DMS53 treated with DMSO at 0.1 percent for 48 hours (cell line): ENCODE results near the gene EIF2B2.
"Not testable (repeated sequence)": the region's sequence is repeated elsewhere in the genome, so short reads cannot be mapped to it uniquely, and the experiment has no call there.

Source experiments
- DNase-seq: peaks from one replicate; lab custom pipeline; 2025; ENCODE audit not compliant: unreplicated experiment; lab: John Stamatoyannopoulos, UW

EIF2B2 gene

DNA sequence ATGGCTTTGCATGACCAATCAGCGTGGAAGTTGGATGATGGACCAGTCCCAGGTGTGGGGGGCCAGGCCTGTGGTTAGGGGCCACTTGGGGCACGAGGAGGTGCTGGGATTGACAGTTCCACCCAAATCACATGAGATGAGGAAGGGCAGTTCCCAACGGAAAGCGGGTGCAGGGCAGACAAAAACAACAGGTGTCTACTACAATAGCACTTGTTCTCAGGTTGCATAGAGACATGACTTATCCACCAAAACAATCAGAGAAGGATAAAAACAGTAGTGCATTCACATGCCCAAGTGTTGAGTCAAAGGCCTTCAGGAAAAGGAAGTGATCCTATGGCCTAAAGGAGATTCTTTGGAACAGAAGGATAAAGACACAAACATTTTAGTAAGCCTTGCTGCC, 14.6 kb upstream of the EIF2B2 start:
- DNase-seq, result no peak

DNA sequence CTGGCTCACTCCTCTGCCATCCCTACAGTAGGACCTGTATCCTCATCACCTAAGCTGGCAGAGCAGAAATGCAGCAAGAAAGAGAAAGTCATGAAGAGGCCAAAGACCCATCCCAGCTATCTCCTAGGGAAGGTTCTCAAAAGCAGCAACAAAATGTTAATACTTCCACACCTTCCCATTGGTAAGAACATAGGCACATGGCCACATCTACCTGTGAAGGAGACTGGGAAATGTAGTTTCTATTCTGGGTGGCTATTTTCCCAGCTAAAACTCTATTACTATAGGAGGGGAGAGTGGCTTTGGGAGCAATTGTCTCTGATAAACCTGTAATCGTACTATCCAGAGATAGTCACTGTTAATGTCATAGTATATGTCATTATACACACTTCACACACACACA, 13.7 kb upstream of the EIF2B2 start:
- DNase-seq, result no peak

DNA sequence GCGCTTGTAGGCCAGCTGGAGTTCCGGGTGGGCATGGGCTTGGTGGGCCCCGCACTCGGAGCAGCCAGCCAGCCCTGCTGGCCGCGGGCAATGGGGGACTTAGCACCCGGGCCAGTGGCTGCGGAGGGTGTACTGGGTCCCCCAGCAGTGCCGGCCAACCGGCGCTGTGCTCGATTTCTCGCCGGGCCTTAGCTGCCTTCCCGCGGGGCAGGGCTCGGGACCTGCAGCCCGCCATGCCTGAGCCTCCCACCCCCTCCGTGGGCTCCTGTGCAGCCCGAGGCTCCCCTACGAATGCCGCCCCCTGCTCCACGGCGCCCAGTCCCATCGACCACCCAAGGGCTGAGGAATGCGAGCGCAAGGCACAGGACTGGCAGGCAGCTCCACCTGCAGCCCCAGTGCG, 8.5 kb upstream of the EIF2B2 start:
- DNase-seq, result not testable (repeated sequence)

DNA sequence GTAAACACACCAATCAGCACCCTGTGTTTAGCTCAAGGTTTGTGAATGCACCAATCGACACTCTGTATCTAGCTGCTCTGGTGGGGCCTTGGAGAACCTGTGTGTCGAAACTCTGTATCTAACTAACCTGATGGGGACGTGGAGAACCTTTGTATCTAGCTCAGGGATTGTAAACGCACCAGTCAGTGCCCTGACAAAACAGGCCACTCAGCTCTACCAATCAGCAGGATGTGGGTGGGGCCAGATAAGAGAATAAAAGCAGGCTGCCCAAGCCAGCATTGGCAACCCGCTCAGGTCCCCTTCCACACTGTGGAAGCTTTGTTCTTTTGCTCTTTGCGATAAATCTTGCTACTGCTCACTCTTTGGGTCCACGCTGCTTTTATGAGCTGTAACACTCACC, 6.9 kb upstream of the EIF2B2 start:
- DNase-seq, result not testable (repeated sequence)

DNA sequence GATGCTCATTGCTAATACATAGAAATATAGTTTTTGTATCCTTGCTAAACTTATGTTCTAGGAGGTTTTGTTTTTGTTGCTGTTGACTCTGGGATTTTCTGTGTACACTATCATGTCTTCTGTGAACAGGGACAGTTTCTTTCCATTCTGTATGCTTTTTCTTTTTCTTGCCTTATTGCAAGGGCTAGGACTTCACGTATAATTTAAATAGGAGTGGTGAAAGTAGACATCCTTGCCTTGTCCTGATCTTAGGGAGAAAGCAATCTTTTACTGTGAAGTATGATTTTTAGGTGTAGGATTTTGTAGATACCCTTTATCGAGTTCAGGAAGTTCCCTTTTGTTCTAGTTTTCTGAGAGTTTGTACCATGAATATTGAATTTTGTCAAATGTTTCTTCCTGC, 1.5 kb upstream of the EIF2B2 start:
- no peak for DNase-seq

DNA sequence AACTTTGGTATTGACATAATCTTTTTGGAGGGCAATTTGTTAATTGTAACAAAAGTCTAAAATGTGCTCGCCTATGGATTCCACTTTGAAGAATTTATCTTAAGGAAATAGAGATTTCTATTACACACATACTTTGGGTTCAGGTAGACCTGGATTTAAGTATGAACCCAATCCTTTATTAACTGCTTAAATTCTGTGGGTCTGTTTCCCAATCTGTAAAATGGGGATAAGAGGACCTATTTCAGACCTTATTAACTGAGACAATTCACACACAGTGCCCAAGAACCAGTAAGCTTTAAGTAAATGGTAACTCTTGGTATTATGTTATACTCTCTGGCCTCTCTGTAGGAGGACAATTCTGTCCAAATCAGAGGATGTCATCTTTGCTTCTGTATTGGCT, 822 bp upstream of the EIF2B2 start:
- no peak for DNase-seq

DNA sequence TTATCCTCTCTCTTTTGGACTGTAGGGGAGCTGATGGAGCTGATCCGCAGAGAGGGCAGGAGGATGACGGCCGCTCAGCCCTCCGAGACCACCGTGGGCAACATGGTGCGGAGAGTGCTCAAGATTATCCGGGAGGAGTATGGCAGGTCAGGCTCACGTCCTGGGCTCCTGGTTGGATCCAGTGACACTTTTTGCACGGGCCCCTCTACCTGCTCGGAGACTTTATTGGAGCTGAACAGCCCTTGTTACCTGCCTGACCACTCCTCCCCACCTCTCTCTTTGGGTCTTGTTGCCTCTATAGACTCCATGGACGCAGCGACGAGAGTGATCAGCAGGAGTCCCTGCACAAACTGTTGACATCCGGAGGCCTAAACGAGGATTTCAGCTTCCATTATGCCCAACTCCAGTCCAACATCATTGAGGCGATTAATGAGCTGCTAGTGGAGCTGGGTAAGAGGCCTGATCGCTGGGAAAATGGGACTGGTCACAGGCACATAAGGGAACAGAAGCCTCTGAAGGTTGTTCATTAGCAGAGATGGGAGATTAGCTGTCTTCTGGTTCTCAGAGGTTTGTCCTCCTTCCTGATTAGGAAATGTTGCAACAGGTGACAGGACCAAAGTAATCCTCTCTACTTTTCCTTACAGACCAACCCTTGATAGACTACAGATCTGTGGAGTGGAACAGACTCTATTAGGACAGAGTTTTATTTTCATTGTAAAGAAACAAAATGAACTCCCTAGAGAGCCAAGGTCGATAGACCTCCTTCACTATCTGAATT, 718 bp downstream of the EIF2B2 start:
- DNase-seq, result no peak

DNA sequence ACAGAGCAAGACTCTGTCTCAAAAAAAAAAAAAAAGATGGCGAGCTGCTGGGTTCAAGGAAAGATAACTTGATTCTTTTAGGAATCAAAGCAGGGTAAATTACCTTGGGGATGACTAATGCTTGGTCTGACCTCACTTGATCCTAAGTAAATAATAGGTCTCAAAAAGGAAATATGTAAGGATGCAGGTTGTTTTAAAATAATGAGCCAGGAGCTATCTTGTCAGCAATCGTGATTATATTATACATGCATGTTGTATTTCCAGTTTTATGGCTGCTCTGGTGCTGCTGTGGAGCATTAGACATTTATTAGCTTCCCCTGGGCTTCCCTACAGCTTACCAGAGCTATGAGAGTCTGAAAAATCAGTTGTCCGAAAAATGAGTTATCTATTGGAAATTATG, 2.6 kb downstream of the EIF2B2 start:
- no peak for DNase-seq

DNA sequence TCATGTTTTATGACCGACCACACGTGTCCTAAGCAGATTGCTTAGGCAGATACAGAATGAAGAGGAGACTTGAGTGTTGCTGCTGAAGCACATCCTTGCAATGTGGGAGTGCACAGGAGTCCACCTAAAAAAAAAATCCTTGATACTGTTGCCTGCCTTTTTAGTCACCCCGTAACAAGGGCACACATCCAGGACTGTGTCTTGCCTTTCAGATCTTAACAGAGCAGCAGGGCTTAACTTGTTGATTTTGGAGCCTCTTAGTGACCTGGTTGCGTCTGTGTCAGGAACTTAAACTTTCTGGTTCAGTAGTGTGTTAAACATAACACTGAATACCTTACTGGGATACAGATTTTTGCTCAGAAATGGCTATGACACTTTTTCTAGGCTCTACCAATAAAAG, 6.5 kb downstream of the EIF2B2 start:
- no peak for DNase-seq

DNA sequence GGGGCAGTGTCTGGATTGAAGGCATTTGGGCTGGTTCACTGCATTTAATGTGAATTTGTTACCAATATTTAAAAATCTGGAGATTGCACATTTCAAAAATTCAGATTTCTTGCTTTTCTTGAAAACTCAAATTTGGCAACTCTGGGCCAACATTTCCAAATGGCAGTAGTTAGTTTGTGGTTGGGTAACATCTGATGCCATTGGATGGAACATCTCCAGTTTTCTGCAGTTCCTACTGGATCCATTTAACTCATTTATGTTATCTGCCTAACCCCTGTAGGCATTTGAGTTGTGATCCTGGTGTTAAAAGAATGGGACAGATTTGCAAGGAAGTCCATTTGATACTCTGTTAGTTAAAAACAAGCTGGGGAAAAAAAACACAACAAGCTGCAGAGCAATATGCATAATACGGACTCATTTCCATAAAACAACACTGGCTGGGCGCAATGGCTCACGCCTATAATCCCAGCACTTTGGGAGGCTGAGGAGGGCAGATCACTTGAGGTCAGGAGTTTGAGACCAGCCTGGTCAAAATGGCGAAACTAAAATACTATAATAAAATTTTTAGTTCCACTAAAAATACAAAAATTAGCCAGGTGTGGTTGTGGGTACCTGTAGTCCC, 7.9 kb downstream of the EIF2B2 start:
- no peak for DNase-seq

DNA sequence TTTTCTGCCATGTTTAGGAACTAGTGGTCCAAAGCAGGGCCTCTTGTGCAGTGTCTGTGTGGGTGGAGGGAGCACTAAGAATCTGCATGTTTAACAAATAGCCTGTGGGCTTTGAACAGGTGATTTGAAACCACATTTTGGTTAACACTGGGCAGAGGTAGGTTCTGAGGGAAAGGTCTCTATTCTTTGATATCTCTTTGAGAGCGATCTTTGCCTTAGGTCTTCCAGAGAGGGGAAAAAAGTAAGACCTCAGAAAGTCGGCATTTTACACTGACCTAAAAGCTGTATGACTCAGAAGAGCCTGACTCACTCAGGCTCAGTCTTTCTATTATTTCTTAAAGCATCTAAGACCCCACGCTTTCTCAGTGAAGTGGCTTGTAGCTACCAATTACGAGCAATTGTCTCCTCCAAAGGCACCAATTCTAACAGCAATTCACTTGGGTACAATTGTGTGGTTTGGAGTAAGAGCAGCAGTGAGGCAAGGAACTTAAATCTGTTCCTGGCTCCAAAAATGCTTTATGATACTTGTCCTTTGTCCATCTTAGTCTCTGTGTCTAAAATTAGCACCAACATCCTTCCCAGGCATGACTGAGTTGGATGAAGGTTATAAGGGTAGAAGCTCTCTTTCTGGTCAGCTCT, 8.8 kb downstream of the EIF2B2 start:
- no peak for DNase-seq

DNA sequence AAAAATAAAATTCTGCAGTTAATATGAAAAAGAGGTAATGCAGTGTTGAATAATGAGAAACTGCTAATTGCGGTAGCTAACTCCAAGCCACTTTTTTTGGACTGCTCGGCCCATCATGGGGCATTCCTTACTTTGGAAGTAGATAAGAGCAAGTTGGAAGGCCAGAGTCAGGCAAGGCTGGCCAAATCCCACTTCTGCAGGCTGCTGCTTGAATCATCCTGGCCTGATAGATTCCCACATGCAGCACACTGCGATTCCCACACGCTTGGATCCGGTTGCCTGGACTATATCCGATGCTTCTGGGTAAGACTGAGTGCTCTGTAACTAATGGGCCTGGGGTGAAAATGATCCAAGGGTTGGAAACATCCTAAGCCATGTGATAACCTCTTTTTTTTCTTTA, 10.6 kb downstream of the EIF2B2 start:
- no peak for DNase-seq

DNA sequence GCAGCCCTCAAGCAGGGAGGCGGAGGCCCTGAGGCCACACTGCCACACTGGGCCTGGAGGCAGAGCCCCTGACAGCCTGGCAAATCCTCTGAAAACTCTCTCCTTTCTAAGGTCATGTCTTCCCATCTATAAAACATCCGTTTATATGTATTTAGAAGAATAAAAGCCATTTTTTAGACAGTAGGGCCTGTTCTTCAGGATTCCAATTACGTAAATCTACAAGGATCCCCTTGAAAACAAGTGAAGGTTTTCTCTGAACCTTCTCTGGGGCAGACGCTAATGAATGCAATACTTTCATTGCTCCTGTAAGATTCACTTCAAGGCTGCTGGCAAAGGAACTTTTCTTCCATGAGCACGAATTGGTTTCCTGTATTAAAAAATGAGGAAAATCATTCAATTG, 12.8 kb downstream of the EIF2B2 start:
- no peak for DNase-seq

DNA sequence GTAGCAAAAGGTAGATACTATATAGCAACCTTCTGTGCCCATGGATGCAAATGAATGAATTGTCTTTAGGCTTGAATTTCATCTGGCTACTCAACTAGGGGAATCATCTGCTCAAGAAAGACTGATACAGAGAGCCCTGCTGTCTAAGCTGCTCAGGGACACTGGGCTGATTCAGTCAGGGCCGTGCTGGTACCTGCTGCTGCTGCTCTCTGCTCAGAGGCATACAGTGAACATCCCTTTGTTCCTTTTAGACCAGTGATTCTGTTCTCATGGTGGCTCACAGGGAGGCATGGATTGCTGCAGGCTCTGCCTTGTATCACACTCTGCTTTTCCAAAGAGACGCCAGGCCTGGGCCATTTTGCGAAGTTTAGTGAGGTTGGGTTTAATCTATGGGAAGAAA, 14.1 kb downstream of the EIF2B2 start:
- no peak for DNase-seq

DNA sequence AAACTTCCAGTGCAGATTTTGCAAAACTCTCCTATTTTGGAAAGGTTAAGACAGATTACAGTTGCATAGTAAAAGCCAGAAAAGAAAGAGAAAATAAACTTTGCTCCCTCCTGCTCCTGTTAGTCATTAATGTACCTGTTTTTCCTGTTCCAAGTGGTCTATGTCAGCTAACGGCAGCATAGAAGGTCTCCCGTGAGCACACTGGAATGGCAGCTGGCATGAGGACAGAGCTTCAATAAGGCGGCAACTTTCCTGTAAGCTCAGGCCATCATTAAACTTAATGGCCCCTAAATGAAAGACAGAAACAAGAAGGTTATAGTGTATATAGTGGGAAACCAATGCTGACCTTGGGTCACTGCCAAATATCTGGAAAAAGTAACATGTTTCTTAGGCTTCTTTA, 16.0 kb downstream of the EIF2B2 start:
- DNase-seq, result no peak

DNA sequence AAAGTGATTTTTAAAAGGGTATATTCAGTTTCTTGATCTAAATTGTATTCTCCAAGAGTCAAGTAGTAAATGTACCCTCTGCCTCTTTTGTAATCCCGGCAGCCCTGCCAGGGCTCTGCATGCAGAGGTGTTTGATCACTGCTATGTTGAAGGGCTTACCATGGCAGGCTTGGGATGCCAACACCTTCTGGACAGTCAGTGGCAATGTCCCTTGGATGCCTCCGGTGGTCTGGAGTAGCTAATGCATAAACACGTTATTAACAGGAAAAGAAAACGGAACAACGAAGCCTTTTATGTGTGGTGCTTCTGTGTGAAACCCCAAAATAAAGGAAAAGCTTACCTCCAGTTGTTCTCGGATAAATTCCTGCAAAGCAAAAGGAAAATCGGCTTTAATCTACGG, 19.9 kb downstream of the EIF2B2 start:
- DNase-seq, result no peak

DNA sequence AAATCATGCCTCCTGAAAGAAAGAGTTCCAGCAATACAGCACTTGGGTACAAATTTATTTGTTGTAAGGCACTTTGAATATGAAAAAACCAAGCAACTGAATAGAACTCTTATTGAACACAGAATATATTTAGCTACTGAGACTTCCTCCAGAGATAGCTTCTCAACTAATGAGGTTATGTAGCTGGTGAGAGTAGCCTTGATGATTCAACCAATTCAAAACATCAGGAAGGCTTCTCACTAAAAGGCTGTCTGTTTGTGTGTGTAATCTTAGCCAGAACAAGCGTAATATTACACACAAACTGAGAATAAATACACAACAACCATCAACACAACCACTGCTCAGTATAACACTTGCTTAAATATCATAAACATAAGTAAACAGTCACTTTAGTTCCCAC, 20.4 kb downstream of the EIF2B2 start:
- DNase-seq, result no peak

DNA sequence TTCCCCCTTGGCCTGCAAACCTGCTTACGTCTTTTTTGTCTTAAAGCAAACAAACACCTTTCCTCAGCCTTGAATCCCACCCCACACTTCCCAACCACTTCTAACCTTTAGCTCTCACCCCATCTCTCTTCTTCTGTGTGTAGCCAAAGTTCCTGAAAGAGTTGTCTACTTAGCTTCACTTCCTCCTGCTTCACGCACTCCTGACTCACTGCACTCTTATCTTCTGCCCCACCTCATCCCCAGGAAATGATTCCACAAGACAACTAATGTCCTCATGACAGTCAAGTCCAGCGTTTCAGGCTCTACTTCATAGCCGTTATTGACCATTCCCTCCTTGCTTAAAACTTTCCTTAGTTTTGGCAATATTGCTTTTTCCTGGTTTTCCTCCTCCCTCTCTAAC, 22.4 kb downstream of the EIF2B2 start:
- no peak for DNase-seq

DNA sequence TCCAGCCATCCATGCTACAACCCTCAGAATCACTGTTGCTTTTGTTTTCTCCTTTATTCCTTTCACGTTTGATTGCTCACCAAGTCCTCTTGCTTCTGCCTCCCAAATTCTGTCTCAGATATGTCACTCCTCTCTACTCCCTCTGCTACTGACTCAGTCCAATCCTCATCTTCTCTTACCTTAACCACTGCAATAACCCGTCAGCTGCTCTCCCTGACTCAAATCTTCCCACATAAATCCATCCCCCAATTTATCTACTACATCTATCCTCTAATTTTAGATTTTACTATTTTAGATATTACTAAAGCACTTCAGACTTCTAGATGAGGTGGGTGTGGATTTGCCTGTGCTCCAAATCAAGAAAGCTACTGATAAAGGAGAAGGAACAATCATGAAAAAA, 23.2 kb downstream of the EIF2B2 start:
- no peak for DNase-seq

DNA sequence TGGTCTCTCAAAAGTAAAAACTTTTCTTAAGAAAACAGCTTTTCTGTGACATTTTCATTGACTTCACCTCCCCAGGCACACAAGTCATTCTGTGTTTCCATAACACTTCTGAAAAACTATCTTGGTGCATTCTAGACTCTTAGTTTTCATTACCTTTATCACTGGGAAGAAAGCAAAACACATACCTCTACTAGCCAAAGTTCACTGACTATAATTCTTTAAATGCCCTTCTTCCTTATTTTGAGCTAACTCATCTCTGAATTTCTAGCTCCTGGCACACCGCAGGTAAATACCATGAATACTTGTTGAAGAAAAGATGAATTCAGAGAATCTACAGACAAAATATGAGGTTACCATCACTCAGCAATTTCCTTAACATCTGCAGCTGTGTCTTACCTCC, 27.4 kb downstream of the EIF2B2 start:
- no peak for DNase-seq

DNA sequence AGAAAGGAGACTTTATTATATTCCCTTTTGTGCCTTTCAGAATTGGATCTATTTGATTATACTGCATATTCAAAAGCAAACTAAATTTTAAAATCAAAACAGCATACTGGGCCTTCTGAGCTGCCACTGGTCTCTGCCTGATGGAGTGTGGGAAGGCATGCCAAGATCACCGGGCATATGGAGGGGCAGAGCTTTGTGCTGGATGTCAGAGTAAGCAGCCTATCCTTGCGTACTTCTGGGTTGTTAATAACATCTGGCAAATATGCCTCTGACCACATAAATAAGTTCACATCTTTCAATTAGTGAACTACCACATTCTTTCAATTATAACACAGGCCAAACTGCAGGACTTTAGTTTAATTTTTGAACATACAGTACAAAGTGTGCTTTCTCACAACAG, 30.2 kb downstream of the EIF2B2 start:
- no peak for DNase-seq

DNA sequence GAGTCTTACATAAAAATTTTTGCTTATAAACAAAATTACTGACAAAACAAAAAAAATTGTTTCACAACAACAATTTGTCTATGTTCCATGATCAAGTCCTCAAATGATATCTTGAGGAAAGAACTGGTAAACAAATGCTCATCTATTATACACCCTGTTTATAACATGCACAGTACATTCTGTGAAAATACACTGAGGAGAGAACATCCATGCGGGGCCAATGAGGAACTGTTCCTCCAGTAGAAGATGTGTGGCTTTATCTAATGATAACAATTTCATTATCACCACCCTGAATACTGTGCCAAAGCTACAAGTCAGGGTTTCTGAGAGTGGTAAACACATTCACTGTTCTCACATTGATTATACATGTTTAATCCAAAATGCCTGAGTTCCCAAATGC, 37.8 kb downstream of the EIF2B2 start:
- DNase-seq, result no peak

DNA sequence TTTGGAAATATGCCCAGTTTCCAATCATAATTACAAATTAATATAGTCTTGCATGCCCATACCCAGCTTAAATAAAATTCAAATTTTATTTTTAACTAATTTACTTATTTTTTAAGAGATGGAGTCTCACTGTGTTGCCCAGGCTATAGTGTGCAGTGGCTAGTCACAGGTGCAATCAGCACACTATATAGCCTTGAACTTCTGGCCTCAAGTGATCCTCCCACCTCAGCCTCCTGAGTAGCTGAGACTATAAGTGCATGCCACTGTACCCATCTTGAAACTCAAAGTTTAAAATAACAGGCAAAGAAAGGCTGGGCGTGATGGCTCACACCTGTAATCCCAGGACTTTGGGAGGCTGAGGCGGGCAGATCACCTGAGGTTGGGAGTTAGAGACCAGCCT, 38.2 kb downstream of the EIF2B2 start:
- no peak for DNase-seq
